Stimulated activated naive CD8-positive, alpha-beta T cell treated with anti-CD3 and anti-CD28 coated beads, Interleukin-15, Interleukin-2, amounts not matched to agents 100 ng/mL and 50 ng/mL, for 24 hours (primary cell): ENCODE results near the gene ABITRAM.
"Not testable (repeated sequence)": the region's sequence is repeated elsewhere in the genome, so short reads cannot be mapped to it uniquely, and the experiment has no call there.

Experiments
- H3K27ac Mint-ChIP-seq: one replicate; pipeline ENCODE4 v1.8.0; 2021; ENCODE audit warnings: mild to moderate bottlenecking, mixed read lengths
- H3K27me3 Mint-ChIP-seq: one replicate; pipeline ENCODE4 v1.8.0; 2021; ENCODE audit warnings: mixed read lengths
- H3K36me3 Mint-ChIP-seq: one replicate; pipeline ENCODE4 v1.8.0; 2021; ENCODE audit warnings: low read depth, mixed read lengths
- H3K4me1 Mint-ChIP-seq: one replicate; pipeline ENCODE4 v1.8.0; 2021; ENCODE audit warnings: low read depth, mixed read lengths
- H3K4me3 Mint-ChIP-seq: one replicate; pipeline ENCODE4 v1.8.0; 2021; ENCODE audit warnings: mild to moderate bottlenecking, mixed read lengths
- H3K9me3 Mint-ChIP-seq: one replicate; pipeline ENCODE4 v1.8.0; 2021; ENCODE audit warnings: mixed read lengths

Gene ABITRAM

DNA sequence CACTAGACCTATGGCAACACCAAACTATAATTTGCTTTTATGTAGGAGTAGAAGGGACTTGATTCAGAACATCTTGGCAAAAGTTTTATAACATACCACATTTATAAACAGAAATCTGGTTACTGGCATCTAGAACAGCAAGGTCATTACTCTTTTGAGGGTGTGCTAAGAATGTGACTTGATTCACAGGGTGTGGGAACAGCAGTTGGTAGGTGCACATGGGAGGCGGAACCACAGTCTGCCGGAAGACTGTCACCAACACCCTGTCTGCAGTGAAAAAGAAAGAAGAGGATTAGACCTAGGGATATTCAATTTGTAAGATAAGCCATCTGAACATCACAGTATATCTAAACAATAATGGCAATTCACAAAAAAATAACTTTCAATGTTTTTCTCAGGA, 23.3 kb upstream of the ABITRAM start:
- no peaks in the 10 kb centered on the region for H3K27me3 Mint-ChIP-seq
- H3K9me3 Mint-ChIP-seq: no peaks in the 10 kb centered on the region
- H3K36me3 Mint-ChIP-seq: peaks cover 70% of the 10 kb centered on the region
- peaks cover 9% of the 10 kb centered on the region for H3K4me1 Mint-ChIP-seq
- H3K27ac Mint-ChIP-seq: no peak overlapping the region
- H3K4me3 Mint-ChIP-seq: no peak overlapping the region

DNA sequence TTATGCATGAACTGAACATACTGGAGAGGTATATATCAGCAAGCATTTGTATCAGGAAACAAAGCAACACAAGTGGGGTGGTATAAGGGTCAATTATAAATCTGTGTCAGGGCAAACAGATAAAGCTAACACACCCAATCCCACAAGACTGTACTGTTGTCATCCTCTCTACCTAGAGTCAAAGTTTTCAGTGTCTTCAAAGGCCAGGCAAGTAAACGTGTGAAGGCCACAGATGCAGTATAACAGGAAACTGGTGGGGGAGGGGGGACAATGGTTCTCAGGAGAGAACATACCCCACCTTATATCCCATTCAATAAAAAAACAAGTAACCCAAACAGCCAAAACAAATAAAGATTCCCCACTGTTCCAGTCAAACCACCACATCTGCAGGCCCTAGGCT, 22.4 kb upstream of the ABITRAM start:
- no peak overlapping the region for H3K27ac Mint-ChIP-seq
- no peaks in the 10 kb centered on the region for H3K9me3 Mint-ChIP-seq

GRCh38 chr9:108913391-108913790, 20.8 kb upstream of the ABITRAM start:
- Mint-ChIP-seq H3K36me3 (peaks cover 64% of the 10 kb centered on the region), H3K27me3 (no peaks in the 10 kb centered on the region), H3K4me1 (peaks cover 9% of the 10 kb centered on the region), H3K27ac (no peak overlapping the region), H3K4me3 (no peak overlapping the region), H3K9me3 (no peaks in the 10 kb centered on the region)

More for the DNA sequence above, 22.4 kb upstream of the ABITRAM start:
- Mint-ChIP-seq H3K4me3 (no peak overlapping the region), H3K4me1 (peaks cover 9% of the 10 kb centered on the region), H3K36me3 (peaks cover 67% of the 10 kb centered on the region), H3K27me3 (no peaks in the 10 kb centered on the region)

- no peaks in the 10 kb centered on the region for H3K4me1 Mint-ChIP-seq
- H3K27ac Mint-ChIP-seq: no peak overlapping the region
- H3K9me3 Mint-ChIP-seq: no peaks in the 10 kb centered on the region
- H3K36me3 Mint-ChIP-seq: peaks cover 75% of the 10 kb centered on the region
- H3K4me3 Mint-ChIP-seq: no peak overlapping the region
- no peaks in the 10 kb centered on the region for H3K27me3 Mint-ChIP-seq
Observed at GRCh38 chr9:108919517-108919916, 14.7 kb upstream of the ABITRAM start.

DNA sequence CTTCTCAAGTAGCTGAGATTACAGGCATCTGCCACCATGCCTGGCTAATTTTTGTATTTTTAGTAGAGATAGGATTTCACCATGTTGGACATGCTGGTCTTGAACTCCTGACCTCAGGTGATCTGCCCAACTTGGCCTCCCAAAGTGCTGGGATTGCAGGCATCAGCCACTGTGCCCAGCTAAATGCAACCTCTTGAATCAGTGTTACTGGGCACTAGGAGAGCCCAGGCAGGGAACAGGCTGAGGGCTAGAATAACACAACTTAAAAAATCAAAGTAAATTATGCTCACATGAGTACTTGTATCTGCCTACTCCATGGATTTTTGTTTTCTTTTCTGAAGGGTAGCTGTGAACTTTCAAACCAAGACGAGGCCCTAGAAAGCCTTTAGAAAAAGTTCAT, 13.8 kb upstream of the ABITRAM start:
- not testable (repeated sequence) for H3K4me3 Mint-ChIP-seq, H3K27me3 Mint-ChIP-seq, H3K27ac Mint-ChIP-seq, H3K9me3 Mint-ChIP-seq, H3K4me1 Mint-ChIP-seq
- H3K36me3 Mint-ChIP-seq: peaks cover 79% of the 10 kb centered on the region

GRCh38 chr9:108921200-108921599, 13.0 kb upstream of the ABITRAM start:
- Mint-ChIP-seq H3K4me1 (no peaks in the 10 kb centered on the region), H3K36me3 (peaks cover 79% of the 10 kb centered on the region), H3K4me3 (no peak overlapping the region), H3K27me3 (no peaks in the 10 kb centered on the region), H3K27ac (no peak overlapping the region), H3K9me3 (no peaks in the 10 kb centered on the region)

DNA sequence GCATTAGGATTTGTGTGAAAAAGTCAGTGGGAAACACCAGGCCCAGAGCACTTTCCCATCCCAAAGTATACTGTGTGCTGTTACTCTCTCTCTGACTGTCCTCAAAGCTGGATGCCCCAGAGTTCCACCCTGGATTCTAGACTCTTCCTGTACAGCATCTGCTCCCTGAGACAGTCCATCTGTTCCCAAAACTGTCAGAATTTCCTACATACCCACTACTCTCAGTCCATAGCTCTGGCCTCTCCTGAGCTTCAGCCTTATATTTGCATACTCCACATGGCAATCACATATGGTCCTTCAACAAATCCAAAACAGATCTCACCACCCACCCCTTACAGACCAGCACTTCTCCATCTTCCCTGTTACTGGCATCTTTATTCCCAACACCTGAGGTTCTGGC, 9.7 kb upstream of the ABITRAM start:
- no peaks in the 10 kb centered on the region for H3K4me1 Mint-ChIP-seq
- no peak overlapping the region for H3K4me3 Mint-ChIP-seq
- no peaks in the 10 kb centered on the region for H3K27me3 Mint-ChIP-seq
- H3K36me3 Mint-ChIP-seq: peaks cover 84% of the 10 kb centered on the region
- no peak overlapping the region for H3K27ac Mint-ChIP-seq
- no peaks in the 10 kb centered on the region for H3K9me3 Mint-ChIP-seq

DNA sequence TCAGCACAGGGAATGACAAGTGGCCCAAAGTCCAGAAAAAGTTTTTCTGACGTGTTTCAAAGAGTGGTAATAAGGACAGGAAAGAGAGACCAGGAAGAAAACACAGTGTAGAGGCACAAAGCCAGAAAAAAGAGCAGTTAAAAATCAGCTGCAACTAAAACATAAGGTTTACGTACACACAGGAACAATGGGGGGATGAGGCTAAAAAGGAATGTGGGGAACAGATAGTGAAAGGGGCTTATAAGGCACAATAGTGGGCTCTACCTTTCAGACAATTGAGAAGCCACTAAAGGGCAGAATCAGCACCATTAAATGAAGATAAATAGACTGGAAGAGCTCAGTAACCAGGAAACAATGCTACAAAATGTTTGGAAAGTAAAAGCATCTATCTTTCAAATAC, 5.8 kb upstream of the ABITRAM start:
- H3K4me1 Mint-ChIP-seq: peaks cover 21% of the 10 kb centered on the region
- peaks cover 67% of the 10 kb centered on the region for H3K36me3 Mint-ChIP-seq
- H3K4me3 Mint-ChIP-seq: no peak overlapping the region
- H3K27ac Mint-ChIP-seq: no peak overlapping the region
- H3K27me3 Mint-ChIP-seq: no peaks in the 10 kb centered on the region
- H3K9me3 Mint-ChIP-seq: no peaks in the 10 kb centered on the region

DNA sequence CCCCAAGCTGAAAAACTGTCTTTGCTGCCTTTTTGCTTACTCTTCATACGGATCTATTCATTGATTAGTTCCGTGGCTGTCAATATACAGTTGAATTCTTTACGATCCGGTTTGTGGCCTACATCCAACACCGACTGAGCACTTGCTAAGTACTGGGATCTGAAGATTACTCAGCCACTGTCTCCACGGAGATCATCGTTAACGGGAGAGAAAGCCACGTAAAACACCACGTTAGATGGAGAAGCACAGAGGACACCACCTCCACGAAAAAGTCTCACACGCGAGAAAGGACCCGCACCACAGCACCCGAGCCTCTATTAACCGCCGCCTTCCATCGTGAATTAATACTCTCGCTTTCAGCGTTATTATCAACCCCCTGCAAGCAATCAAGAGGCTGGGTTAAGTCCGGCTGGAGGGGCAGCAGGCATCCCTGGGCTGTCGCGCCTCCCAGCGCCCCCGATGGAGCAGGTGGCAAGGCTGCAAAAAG, 926 bp upstream of the ABITRAM start:
- peak overlapping the region; percentile 93 for H3K27ac Mint-ChIP-seq
- H3K4me3 Mint-ChIP-seq: peak overlapping the region; percentile 92
- no peaks in the 10 kb centered on the region for H3K9me3 Mint-ChIP-seq
- peaks cover 34% of the 10 kb centered on the region for H3K36me3 Mint-ChIP-seq
- peaks cover 35% of the 10 kb centered on the region for H3K4me1 Mint-ChIP-seq
- H3K27me3 Mint-ChIP-seq: no peaks in the 10 kb centered on the region

GRCh38 chr9:108933718-108934322, 380 bp upstream of the ABITRAM start, which contains the start of gene ELP1:
TSS of gene ELP1 (minus strand) at chr9:108934124. CDS start at chr9:108931146, 2,978 bp downstream.
- Mint-ChIP-seq H3K9me3 (no peaks in the 10 kb centered on the region), H3K27me3 (no peaks in the 10 kb centered on the region), H3K4me3 (peak within 1 kb of the TSS; percentile 92), H3K36me3 (peaks cover 28% of the 10 kb centered on the region), H3K4me1 (peaks cover 35% of the 10 kb centered on the region), H3K27ac (peak within 1 kb of the TSS; percentile 93)

- Mint-ChIP-seq H3K27ac (no peak overlapping the region), H3K4me1 (peaks cover 20% of the 10 kb centered on the region), H3K36me3 (peaks cover 20% of the 10 kb centered on the region), H3K27me3 (no peaks in the 10 kb centered on the region), H3K9me3 (no peaks in the 10 kb centered on the region), H3K4me3 (no peak overlapping the region)
Observed at GRCh38 chr9:108937561-108938305, 3.5 kb downstream of the ABITRAM start.

- Mint-ChIP-seq H3K4me3 (no peak overlapping the region), H3K4me1 (peaks cover 7% of the 10 kb centered on the region), H3K36me3 (peaks cover 20% of the 10 kb centered on the region), H3K27me3 (no peaks in the 10 kb centered on the region), H3K9me3 (no peaks in the 10 kb centered on the region), H3K27ac (no peak overlapping the region)
Observed at GRCh38 chr9:108939975-108940374, 5.8 kb downstream of the ABITRAM start.

GRCh38 chr9:108950168-108950567, 16.0 kb downstream of the ABITRAM start:
- Mint-ChIP-seq H3K9me3 (no peaks in the 10 kb centered on the region), H3K27ac (no peak overlapping the region), H3K4me1 (no peaks in the 10 kb centered on the region), H3K36me3 (peaks cover 4% of the 10 kb centered on the region), H3K27me3 (no peaks in the 10 kb centered on the region), H3K4me3 (no peak overlapping the region)

GRCh38 chr9:108951578-108951977, 17.4 kb downstream of the ABITRAM start:
- Mint-ChIP-seq H3K27ac (no peak overlapping the region), H3K9me3 (no peaks in the 10 kb centered on the region), H3K4me1 (no peaks in the 10 kb centered on the region), H3K27me3 (no peaks in the 10 kb centered on the region), H3K4me3 (no peak overlapping the region), H3K36me3 (peaks cover 4% of the 10 kb centered on the region)

GRCh38 chr9:108953983-108954574, 19.9 kb downstream of the ABITRAM start:
- Mint-ChIP-seq H3K9me3 (no peaks in the 10 kb centered on the region), H3K4me1 (no peaks in the 10 kb centered on the region), H3K36me3 (peaks cover 4% of the 10 kb centered on the region), H3K27ac (no peak overlapping the region), H3K4me3 (no peak overlapping the region), H3K27me3 (no peaks in the 10 kb centered on the region)
